ENCODE data around the gene TMPRSS9. TPM values are rescaled to one million over a fixed set of nuclear protein-coding genes. Genes with fewer than 3 reads are reported as not detected.

The TMPRSS9 gene
- total RNA-seq, 1 experiment from 2014 or later: 0.57 TPM

- TF ChIP-seq ERG (CRISPR knock-in tag; IDR thresholded peaks at IDR 0.05) (no peak), NR1H2 (CRISPR knock-in tag; IDR thresholded peaks at IDR 0.05) (no peak), KAT7 (CRISPR knock-in tag; IDR thresholded peaks at IDR 0.05; ENCODE audit: borderline replicate concordance) (no peak), HMGA2 (CRISPR knock-in tag; IDR thresholded peaks at IDR 0.05) (no peak), ETV6 (CRISPR knock-in tag; IDR thresholded peaks at IDR 0.05) (no peak), ATF1 (CRISPR knock-in tag; IDR thresholded peaks at IDR 0.05) (no peak), FOXP1 (CRISPR knock-in tag; IDR thresholded peaks at IDR 0.05; ENCODE audit: borderline replicate concordance) (peak; percentile 84), E2F5 (CRISPR knock-in tag; IDR thresholded peaks at IDR 0.05) (no peak), SMAD4 (CRISPR knock-in tag; IDR thresholded peaks at IDR 0.05) (no peak), ATF6 (CRISPR knock-in tag; IDR thresholded peaks at IDR 0.05) (no peak), NFE2L1 (CRISPR knock-in tag; IDR thresholded peaks at IDR 0.05) (peak; percentile 47; the same call in 1 of the 2 replicates), GRHL2 (CRISPR knock-in tag; IDR thresholded peaks at IDR 0.05; ENCODE audit: insufficient replicate concordance, severe bottlenecking) (no peak), OVOL2 (CRISPR knock-in tag; IDR thresholded peaks at IDR 0.05; ENCODE audit: borderline replicate concordance) (0 out of 2 replicates have a peak, but pooled peaks have one; percentile 2), AFF4 (CRISPR knock-in tag; IDR thresholded peaks at IDR 0.05; ENCODE audit: borderline replicate concordance) (no peak), ZNF232 (CRISPR knock-in tag; IDR thresholded peaks at IDR 0.05) (no peak), NFATC4 (CRISPR knock-in tag; IDR thresholded peaks at IDR 0.05) (peak; percentile 36; the same call in 1 of the 2 replicates), RELA (CRISPR knock-in tag; IDR thresholded peaks at IDR 0.05; ENCODE audit: borderline replicate concordance) (0 out of 2 replicates have a peak, but pooled peaks have one; percentile 32), ZMAT4 (CRISPR knock-in tag; IDR thresholded peaks at IDR 0.05) (no peak), CREB1 (CRISPR knock-in tag; IDR thresholded peaks at IDR 0.05) (no peak), USF2 (CRISPR knock-in tag; IDR thresholded peaks at IDR 0.05) (peak; percentile 54; the same call in 1 of the 2 replicates), SMAD3 (CRISPR knock-in tag; IDR thresholded peaks at IDR 0.05; ENCODE audit: borderline replicate concordance) (no peak), PREB (CRISPR knock-in tag; IDR thresholded peaks at IDR 0.05; ENCODE audit: borderline replicate concordance) (no peak), FOXJ3 (CRISPR knock-in tag; IDR thresholded peaks at IDR 0.05; ENCODE audit: borderline replicate concordance) (no peak), ZNF138 (CRISPR knock-in tag; conservative IDR thresholded peaks at IDR 0.05) (no peak), ZNF396 (CRISPR knock-in tag; IDR thresholded peaks at IDR 0.05; ENCODE audit: borderline replicate concordance) (no peak), ZNF121 (CRISPR knock-in tag; IDR thresholded peaks at IDR 0.05) (no peak), ATF3 (CRISPR knock-in tag; conservative IDR thresholded peaks at IDR 0.05) (no peak)
These were observed 64.9 kb downstream of the TMPRSS9 start (continued) for GRCh38 chr19:2424686-2425621.

All from WTC11 (cell line).